HG02885 (cell line): ENCODE data around the gene COL17A1.
A peak's percentile ranks its signal among the peaks of the same experiment; 100 is the strongest.

ENCODE experiments used
- ATAC-seq: cut with Tn5 transposase; IDR thresholded peaks from one replicate; pipeline ENCODE4 v1.9.1; 2021; ENCODE audit warnings: mild to moderate bottlenecking; ENCODE audit not compliant: unreplicated experiment, poor library complexity

The COL17A1 gene

DNA sequence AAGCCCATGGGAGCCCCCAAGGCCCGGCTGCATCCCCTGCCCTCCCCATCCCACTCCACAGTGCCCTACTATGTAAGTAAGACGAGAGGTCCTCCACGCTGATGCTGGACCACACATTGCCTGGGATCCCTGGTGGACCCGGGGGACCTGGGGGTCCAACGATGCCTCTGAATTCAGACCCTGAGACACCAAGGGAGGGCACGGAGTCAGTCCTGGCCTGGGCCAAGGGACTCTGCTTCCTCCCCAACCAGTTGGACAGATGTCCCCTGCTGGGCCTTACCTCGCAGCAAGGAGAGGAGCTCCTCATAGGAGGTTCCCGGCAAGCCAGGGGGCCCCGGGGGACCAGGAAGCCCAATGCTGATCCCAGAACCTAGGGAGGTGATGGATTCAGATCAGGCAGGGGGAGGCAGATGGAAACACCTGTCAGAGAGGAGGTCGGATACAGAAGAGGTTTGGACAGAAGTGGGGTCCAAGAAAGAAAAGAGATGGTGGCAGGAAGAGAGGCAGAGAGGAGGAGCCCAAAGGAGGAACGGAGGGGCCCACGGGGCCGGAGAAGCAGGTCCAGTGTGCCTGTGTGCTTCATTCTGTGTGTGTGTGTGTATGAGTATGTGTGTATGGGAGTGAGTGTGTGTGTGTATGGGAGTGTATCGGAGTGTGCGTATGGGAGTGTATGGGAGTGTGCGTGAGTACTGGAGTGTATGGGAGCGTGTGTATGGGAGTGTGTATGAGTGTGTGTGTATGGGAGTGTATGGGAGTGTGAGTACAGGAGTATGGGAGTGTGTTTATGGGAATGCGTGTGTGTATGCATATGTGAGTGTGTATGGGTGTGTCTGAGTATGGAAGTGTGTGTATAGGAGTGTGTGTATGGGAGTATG, 50.2 kb downstream of the COL17A1 start:
- no peak for ATAC-seq

DNA sequence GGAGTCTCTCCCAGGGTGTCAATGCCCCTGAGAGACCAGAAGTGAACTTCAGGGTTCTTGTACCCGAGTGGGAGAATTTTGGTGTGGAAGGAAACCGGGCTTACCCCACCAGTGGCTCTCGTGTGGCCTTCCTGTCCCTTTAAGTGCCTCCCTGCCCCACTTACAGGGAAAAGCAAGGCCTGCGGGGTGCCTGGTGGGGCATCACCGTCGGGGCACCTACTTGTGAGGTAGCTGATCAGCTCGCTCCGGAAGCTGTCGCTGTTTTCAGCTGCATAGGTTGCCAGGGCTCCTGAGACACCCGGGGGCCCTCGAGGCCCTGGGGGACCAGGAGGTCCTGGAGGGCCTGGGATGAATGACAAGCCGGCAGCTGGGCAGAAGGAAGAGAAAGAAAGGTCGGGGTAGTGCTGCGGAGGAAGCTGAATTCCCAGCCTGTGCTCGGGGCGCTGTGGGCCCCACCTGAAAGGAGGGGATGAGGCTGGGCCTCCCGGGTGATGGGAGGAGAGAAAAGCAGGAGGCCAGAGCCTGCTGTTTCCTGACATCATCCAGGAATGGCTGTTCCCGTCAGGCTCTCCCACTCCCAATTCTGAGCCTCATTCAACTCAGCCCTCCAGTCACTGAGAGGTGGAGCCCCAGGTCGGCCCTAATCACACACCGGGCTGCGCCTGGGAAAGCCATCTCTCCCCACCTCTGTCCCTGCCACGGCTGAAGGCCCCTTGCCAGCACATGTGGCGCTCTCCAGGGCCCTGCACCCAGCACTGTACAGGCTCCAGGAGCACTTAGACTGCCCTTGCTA, 51.1 kb downstream of the COL17A1 start:
- ATAC-seq = no peak

GRCh38 chr10:104033966-104034365, 51.7 kb downstream of the COL17A1 start:
- ATAC-seq = no peak

DNA sequence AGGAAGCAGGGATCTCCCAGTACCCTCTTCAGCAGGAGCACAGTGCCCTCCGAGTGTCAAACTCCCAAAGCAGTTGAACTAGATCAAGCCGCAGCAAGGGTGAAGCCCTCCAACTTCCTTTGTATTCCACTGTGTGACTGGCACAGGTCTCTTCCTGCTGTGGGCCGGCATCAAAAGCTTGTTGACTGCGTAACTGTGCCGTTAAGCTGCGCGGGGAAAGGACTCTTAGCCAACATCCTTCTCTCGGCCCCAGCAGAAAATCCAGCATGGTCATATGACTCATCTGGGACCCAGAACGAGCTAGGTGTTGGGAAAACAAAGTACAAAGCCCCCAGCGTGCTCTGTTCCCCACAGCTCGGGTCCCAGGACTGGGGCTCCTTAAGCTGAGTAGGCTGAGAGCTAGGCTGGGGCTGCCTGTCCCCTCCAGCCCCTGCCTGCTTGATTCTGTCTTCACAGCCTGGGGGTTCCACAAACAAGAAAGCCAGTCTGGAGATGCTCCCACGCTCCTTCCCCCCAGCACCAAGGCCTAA, 52.2 kb downstream of the COL17A1 start:
- ATAC-seq = no peak

- no peak for ATAC-seq
These were observed 53.4 kb downstream of the COL17A1 start for GRCh38 chr10:104032144-104032775.

GRCh38 chr10:104031631-104032030, 54.0 kb downstream of the COL17A1 start:
- ATAC-seq = no peak

- ATAC-seq = no peak
These were observed 56.2 kb downstream of the COL17A1 start for GRCh38 chr10:104029521-104029860.

GRCh38 chr10:104028823-104029520, 56.7 kb downstream of the COL17A1 start:
- ATAC-seq = no peak

GRCh38 chr10:104028146-104028545, 57.5 kb downstream of the COL17A1 start:
- ATAC-seq = no peak

DNA sequence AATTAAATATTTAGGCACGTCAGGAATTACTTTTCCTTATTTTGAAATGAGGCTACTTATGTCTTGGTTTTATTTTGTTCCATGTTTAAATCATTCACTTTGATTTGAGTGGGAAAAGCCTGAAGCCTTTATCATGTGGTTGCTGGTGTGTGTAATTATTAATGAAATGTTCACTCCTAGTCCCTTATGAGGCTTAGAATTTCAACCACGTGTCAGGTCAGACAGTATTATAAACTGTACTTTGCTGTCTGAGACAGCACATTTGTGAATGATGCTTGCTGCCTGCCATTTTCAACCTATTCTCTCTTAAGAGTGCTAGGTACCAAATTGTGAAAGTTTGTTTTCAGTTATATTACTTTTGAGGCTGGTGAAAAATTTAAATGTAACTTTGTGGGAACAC, 58.9 kb downstream of the COL17A1 start:
- no peak for ATAC-seq

- no peak for ATAC-seq
These were observed 60.2 kb downstream of the COL17A1 start for GRCh38 chr10:104025524-104025923.

DNA sequence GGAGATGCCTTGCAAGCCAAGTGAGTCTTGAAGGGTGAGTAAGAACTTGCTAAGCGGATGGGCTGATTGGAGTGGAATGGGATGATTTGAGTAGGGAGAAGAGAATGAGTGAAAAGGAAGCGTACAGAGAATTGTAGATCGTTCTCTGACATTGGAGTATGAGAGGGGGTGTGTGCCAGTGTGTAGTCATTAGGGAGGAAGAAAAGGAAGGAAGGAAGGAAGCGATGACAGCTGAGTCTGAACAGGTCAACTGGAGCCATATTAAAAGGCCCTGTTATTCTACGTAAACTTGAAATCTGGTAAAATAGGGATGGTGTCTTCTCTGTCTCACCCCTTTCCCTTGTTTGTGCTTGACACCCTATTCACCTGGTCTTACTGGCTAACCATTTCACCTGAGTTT, 63.7 kb downstream of the COL17A1 start:
- no peak for ATAC-seq

DNA sequence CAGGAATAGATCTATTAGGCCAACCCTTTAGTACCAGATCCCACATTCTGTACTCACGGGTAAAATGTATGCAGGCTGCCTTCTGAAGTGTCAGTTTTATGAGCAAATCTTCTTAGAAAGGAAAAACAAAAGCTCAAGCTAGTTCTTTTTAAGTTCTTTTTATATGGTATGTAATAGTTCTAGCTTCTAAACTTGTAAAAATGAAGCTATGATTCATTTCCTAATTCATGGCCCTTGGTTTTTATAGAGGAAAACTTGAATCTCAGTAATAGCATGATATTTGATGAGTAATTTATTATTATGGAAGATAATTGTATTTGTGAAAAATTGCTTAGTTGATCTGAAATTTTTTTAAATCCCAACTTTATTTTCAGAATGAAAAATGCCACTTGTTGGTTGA, 64.4 kb downstream of the COL17A1 start:
- ATAC-seq = no peak

DNA sequence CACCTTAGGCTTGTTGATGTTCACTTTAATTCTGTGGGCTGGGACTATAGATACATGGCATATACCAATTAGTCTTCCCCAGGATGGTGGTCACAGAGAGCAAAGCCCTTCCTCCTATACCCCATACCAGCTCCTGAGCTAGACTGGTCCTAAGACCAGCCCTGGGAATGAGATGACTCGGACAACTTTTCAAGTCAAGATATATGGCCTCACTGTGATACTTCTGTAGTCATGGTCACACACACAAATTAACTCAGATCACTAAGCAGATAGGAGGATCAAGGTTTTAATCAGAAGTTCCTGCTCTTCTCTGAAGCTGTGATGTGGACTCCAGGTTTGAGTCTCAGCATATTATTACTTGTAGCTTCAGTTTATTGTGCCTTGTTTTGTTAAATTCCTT, 65.7 kb downstream of the COL17A1 start:
- ATAC-seq = no peak

GRCh38 chr10:104018471-104018870, 67.2 kb downstream of the COL17A1 start:
- no peak for ATAC-seq

- ATAC-seq = no peak
These were observed 69.0 kb downstream of the COL17A1 start for GRCh38 chr10:104016661-104017060.

- no peak for ATAC-seq
These were observed 71.5 kb downstream of the COL17A1 start for GRCh38 chr10:104014176-104014575.

- ATAC-seq = no peak
These were observed 72.2 kb downstream of the COL17A1 start for GRCh38 chr10:104013489-104013888.

DNA sequence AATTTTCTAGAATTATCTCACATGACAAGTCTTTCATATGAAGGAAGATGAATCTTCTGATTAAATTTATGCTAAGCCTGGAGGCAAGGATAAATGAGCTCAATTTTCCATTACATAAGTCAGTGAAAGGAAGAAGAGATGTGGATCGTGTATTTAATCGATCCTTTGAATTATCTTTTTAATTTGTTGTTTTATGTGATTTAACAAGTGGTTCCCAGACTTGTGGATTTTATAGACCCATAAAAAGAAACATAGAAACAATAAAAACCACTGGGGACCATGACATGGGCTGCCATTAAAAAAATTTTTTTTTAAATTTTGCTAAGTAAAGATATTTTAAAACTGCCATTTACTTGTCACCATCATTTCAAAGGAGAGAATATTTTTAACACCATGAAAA, 73.8 kb downstream of the COL17A1 start:
- no peak for ATAC-seq

GRCh38 chr10:104005172-104005863, 80.4 kb downstream of the COL17A1 start:
- ATAC-seq = peak; percentile 55
